ENCODE results near the gene HOXA10.

HOXA10 gene

DNA sequence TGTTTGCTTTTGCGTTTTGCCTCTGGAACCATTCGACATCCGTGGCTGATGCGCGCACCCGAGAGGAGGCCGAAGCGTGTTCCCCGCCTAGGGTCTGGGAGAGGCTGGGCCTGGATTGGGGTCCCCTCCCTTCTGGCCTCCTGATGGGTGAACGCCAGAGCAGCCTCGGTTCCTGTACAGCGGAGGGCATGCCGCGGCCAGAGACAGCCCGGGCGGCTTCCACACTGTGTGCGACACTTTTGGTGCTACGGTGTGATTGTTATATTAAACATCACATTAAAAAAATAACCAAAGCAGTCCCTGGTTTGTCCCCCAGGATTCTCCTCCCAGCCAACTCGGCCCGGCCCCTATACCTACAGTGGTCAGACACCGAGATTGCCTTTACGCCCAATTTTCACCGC lies 14.0 kb downstream of the HOXA10 start:
- peak overlapping the region; percentile 99 for H3K27ac ChIP-seq
- TF ChIP-seq, protein P1, sequence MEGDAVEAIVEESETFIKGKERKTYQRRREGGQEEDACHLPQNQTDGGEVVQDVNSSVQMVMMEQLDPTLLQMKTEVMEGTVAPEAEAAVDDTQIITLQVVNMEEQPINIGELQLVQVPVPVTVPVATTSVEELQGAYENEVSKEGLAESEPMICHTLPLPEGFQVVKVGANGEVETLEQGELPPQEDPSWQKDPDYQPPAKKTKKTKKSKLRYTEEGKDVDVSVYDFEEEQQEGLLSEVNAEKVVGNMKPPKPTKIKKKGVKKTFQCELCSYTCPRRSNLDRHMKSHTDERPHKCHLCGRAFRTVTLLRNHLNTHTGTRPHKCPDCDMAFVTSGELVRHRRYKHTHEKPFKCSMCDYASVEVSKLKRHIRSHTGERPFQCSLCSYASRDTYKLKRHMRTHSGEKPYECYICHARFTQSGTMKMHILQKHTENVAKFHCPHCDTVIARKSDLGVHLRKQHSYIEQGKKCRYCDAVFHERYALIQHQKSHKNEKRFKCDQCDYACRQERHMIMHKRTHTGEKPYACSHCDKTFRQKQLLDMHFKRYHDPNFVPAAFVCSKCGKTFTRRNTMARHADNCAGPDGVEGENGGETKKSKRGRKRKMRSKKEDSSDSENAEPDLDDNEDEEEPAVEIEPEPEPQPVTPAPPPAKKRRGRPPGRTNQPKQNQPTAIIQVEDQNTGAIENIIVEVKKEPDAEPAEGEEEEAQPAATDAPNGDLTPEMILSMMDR (conservative IDR thresholded peaks at IDR 0.05): no peak

DNA sequence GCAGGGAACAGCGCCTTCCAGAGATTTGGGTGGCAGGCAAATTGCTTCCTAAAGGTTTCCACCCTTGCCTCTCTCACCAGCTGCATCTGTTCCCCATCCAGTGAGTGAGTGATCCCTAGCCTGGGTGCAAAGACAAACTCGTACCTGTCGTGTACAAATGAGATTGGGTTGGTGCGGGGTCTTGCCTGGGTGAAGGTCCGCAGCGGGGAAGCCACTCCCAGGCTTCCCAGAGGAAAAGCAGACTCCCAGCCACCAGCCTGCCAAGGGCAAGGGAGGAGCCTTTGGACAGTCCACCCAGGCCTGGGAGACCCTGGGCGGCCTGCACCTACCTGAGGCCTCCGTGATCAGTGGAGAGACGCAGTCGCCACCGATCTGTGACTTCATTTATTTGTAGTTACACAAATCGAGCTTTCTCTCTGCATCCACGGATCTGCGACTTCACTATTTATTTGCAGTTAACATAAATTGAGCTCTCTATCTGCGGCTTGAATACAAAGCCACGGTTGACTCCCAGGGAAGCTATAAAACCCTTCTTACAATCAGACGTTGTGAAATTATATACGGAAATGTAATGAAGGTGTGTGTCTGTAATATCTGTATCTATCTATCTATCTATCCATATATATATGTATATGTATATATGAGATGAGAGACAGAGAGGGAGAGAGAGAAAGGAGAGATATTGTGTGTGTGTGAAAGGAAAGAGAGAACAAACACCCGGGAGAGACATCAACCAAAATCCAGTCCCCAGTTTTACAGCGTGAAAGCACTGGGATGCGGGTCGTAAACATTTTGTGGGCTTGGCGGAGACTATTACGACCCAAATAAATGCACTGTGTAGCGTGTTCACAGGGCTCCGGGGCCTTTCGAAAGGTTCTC lies 14.6 kb downstream of the HOXA10 start:
- TF ChIP-seq, protein P1 (conservative IDR thresholded peaks at IDR 0.05): no peak
- peak overlapping the region; percentile 99 for H3K27ac ChIP-seq

DNA sequence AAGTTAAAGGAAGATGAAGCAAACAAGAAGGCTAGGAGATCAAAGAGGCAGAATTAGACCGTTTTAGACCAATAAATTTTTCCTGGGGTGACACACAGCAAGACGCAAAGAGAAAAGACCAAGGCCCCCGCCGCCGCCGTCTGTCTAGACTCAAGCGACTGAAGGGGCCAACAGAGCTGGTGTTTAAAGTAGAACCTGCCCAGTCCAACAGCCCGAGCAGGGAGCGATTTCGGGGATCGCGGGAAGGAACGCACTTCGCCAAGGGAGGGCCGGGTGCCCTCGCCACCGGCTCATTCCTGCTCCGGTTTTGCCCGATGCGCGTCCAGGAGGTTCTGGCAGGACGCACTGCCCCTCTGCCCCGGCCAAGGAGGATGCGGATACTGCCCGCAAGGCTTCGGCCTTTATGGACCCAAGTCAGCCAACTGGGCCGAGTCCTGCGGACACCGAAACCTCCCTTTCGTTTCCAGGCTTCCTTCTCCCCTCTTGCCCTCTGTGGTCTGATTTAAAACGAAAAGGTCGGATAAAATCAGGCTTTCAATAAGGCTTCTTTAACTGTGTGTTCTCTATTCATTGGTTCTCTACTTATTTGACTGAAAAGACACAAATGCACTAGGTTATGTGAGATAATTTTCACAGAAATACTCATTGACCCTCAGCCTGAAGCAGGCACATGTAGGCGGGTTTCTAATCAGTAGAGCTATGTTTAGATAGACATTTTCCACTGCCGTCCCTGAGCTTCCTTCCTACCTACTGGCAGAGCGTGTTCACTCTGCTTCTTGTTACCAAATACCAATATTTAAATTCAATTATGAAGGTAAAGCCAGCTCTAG lies 15.5 kb downstream of the HOXA10 start:
- H3K27ac ChIP-seq: peak overlapping the region; percentile 99; the same call in 1 of the 2 replicates
- TF ChIP-seq, protein P1 (conservative IDR thresholded peaks at IDR 0.05): no peak

DNA sequence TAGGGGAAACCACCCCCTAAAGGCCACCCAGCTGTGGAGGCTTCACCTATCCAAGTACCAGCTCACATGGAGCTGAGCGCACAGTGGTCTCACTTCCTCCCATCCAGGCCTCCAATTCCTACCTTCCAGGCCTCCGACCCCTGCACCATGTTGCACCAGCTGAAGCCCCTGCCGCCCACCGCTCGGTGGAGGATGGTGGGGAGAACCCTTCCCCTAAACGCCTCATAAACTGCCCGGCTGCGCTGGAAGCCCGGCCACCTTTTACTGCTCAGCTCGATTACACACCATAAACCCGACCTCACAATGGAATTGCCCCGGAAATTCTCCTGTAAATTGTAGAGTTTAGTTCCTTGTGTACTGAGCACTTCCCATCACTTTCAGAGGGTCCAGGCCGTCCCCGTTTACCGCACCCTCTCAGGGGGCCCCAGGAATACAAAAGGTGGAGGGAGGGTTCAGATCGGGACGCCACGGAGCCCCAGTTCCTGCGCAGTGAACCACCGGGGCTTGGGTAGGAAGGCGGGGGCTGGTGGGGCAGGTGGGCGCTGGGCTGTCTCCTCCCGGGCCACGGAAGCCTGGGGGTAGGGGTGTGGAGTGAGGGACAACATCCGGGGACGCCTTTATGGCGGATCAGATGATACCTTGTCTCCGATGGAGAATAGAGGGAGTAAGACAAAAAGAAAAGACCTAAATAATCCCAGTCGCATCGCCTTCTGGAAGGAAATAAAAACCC lies 16.3 kb downstream of the HOXA10 start:
- H3K27ac ChIP-seq: no peak overlapping the region
- TF ChIP-seq, protein P1 (conservative IDR thresholded peaks at IDR 0.05): no peak

DNA sequence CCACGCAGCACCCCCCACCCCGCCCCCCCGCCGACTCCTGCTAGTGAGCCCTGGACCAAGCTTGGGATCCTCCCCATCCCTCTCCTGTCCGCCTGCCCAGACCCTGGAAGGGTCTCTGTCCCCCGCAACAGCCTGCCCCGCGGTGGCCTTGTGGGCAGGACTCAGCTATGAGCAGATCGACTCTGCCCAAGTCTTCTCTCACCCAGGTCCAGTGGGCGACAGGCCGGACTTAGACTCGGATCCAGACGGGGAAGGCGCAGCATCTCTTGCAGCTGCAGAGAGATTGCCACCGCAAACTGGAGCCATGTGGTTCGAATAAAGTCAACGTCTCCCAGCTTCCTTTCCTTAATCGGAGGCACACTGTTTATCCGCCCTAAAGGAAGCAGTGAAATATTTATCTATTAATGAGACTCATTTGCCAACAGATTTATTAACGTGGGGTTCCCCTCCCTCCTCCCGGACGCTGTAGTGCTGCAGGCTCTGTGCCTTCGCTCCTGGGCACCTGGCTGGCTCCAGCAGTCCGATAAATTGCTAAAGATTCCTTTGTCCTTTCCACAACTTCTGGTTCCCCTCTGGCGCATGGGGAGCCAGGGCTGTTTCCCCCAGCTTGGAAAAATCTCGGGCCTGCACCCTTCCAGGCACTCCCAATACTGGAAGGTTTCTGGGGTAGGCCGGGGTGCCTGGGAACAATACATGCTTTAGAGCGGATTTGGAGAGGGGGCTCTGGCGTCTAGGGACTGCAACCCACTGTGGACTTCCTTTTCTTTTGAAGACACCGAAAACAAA lies 17.0 kb downstream of the HOXA10 start:
- TF ChIP-seq, protein P1 (conservative IDR thresholded peaks at IDR 0.05): no peak
- H3K27ac ChIP-seq: no peak overlapping the region

DNA sequence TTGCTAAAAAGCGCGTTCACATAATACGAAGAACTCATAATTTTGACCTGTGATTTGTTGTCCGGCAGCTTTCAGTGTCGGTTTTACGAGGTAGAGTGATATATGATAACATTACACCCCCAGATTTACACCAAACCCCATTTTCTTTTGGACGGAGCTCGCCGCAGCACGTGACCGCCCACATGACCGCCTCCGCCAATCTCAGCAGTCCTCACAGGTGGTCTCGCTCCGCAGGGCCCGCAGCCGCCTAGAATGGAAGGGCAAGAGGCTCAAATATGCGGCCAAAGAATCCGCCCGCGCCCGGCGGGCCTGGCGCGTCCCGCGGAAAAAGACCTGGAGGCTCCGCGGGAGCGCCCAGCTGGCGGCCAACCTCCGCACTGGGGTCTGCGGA lies 17.6 kb downstream of the HOXA10 start, which contains the start of gene HOXA7:
Gene HOXA7 (minus strand): TSS at position 168 of the 391 bp plus-strand sequence. CDS start 130 bp downstream, at position 38.
- H3K27ac ChIP-seq: peak within 1 kb of the TSS; percentile 42; the same call in 1 of the 2 replicates
- TF ChIP-seq, protein P1 (conservative IDR thresholded peaks at IDR 0.05): no peak

Data from VCaP (cell line).